D721Med (cell line): Measurements from ENCODE around the gene HRH3.
A peak's percentile ranks its signal among the peaks of the same experiment; 100 is the strongest.

Source experiments
- DNase-seq: peaks from one replicate; pipeline ENCODE4 v3.0.0; 2011; ENCODE audit warnings: low spot score; ENCODE audit not compliant: insufficient read length
- FAIRE-seq: peaks from 2 replicates; lab custom pipeline; 2011; peaks lifted over from hg19 to GRCh38; lab: Jason Lieb, UNC
- TF ChIP-seq, protein P1 (sequence below): IDR thresholded peaks from 2 replicates; pipeline ENCODE4 v1.5.1; 2012; ENCODE audit warnings: mild to moderate bottlenecking, control low read depth; ENCODE audit not compliant: insufficient read depth; ENCODE audit errors: missing control alignments

HRH3 gene

GRCh38 chr20:62182469-62183425 is 37.3 kb downstream of the HRH3 start, which contains the start of gene MTG2:
Gene MTG2, plus strand, starts transcription at chr20:62183028. Its CDS starts 10,393 bp downstream, at chr20:62193421.
- DNase-seq (peak; percentile 98), FAIRE-seq (no peak)
- TF ChIP-seq, protein P1, sequence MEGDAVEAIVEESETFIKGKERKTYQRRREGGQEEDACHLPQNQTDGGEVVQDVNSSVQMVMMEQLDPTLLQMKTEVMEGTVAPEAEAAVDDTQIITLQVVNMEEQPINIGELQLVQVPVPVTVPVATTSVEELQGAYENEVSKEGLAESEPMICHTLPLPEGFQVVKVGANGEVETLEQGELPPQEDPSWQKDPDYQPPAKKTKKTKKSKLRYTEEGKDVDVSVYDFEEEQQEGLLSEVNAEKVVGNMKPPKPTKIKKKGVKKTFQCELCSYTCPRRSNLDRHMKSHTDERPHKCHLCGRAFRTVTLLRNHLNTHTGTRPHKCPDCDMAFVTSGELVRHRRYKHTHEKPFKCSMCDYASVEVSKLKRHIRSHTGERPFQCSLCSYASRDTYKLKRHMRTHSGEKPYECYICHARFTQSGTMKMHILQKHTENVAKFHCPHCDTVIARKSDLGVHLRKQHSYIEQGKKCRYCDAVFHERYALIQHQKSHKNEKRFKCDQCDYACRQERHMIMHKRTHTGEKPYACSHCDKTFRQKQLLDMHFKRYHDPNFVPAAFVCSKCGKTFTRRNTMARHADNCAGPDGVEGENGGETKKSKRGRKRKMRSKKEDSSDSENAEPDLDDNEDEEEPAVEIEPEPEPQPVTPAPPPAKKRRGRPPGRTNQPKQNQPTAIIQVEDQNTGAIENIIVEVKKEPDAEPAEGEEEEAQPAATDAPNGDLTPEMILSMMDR, result no peak

DNA sequence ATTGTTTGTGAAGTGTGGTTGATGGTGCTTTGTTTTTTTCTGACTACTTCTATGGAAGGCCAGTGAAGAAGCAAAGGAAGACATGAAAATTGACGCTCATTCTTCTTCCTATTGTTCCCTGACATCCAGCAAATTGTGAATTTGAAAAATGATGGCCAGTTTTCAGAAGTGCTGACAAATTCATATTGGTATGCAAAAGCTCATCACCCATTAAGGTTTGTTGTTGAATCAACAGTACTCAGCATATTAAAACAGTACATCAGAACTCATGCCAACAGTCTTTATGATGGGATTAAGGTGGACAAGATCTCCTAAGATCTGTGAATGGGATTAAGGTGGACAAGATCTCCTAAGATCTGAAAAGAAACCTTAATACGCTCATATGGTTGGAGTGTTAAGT is 38.3 kb downstream of the HRH3 start:
- no peak for DNase-seq
- no peak for FAIRE-seq

DNA sequence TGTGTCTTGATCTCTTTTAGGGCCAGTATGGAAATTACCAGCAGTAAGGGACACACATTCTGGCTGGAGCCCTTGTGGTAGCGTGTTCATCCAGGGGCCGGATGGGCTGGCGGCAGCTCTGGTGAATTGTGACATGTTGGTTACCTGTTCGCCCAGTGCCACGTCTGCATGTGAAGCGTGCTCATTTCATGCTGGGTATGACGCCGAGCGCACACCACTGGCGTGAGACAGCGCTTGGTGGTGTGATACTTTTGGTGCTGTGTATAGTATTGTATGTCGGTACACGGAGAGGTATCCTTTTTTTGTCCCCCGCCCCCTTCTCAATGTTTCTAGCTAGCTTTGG is 40.9 kb downstream of the HRH3 start:
- TF ChIP-seq, protein P1, result no peak
- DNase-seq (no peak), FAIRE-seq (no peak)

More for the DNA sequence above, 38.3 kb downstream of the HRH3 start:
- TF ChIP-seq, protein P1, result no peak

DNA sequence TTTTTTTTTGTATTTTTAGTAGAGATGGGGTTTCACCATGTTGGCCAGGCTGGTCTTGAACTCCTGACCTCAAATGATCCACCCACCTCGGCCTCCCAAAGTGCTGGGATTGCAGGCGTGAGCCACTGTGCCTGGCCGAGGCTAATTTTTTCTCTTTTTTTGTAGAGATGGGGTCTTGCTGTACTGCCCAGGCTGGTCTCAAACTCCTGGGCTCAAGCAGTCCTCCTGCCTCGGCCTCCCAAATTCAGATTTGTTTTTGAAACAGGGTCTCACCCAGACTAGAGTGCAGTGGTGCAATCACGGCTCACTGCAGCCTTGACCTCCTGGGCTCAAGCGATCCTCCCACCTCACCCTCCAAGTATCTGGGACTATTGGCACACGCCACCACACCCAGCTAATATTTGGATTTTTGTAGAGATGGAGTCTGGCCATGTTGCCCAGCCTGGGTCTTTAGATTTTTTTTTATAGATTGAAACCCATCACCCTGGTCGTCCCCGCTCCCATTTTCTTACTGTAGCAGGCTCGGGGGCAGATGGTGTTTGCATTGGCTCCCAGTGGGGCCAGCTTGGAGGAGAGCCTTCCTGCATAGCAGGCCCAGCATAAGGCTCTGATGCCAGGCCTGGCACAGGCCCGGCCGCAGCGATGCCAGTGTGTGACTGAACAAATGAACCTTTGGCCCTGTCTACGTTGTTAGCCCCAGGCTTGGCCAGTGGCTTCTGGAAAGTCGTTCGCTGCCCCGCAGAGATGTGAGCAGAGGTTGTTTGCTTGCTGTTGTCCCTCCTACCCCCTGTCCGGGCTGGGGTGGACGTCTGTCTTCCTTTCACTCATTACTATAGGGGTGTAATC is 41.5 kb downstream of the HRH3 start:
- TF ChIP-seq, protein P1, result no peak
- DNase-seq, result no peak
- FAIRE-seq, result no peak

DNA sequence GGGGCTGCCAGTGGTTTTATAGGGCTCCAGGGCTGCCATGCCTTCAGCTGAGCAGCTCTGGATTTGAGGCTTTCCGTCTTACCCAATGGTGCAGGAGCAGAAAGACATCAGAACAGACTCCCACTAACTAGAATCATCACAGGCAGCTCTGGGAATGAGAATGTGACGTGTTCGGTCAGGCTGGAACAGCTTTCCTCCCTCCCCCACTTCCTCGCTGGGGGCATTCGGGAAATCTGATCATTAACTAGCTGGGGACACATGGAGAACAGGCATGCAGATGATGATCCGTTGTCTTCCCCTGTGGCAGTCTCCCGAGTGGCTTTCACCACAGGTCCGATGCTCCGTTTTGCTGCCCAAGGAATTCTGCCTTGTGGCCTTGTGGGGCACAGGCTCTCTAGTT is 42.8 kb downstream of the HRH3 start:
- no peak for FAIRE-seq

DNA sequence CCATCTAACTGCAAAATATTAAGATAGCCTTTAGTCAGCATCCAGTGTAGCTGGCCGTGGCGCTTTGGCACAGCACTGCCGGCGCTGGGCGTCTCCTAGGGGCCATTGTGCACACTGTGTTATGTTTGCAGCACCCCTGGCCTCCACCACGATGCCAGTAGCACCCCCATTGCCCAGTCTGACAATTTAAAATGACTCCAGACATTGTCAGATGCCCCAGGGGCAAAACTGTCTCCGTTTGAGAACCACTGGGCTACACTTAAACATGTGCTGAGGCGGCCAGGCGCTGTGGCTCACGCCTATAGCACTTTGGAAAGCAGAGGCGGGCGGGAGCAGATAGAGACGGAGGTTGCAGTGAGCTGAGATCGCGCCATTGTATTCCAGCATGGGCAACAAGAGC is 43.2 kb downstream of the HRH3 start:
- no peak for FAIRE-seq
- TF ChIP-seq, protein P1, result no peak
- DNase-seq, result no peak

More for the DNA sequence above, 42.8 kb downstream of the HRH3 start:
- DNase-seq, result no peak
- TF ChIP-seq, protein P1, result no peak
